Parathyroid adenoma (tissue), 2 donors: ENCODE data around the gene CDKL4.
"Not testable (repeated sequence)": the region's sequence is repeated elsewhere in the genome, so short reads cannot be mapped to it uniquely, and the experiment has no call there.

Experiments
- H2AFZ ChIP-seq: fragments of 300-600 bp; sonication (generic); one replicate; pipeline ENCODE4 v1.7.0; 2017; ENCODE audit warnings: antibody characterized with exemption, mild to moderate bottlenecking
- H3K27ac ChIP-seq: fragments of 300-600 bp; sonication (generic); one replicate; pipeline ENCODE4 v1.7.0; 2017
- H3K27me3 ChIP-seq: fragments of 300-600 bp; sonication (generic); one replicate; pipeline ENCODE4 v1.7.0; 2017; ENCODE audit warnings: low read length; ENCODE audit not compliant: control insufficient read depth, insufficient read depth
- H3K36me3 ChIP-seq: fragments of 300-600 bp; sonication (generic); one replicate; pipeline ENCODE4 v1.7.0; 2017; ENCODE audit warnings: low read length; ENCODE audit not compliant: control insufficient read depth, insufficient read depth
- H3K4me1 ChIP-seq: fragments of 300-600 bp; sonication (generic); one replicate; pipeline ENCODE4 v1.7.0; 2017; ENCODE audit warnings: control low read depth
- H3K4me2 ChIP-seq: fragments of 300-600 bp; sonication (generic); one replicate; pipeline ENCODE4 v1.7.0; 2017; ENCODE audit warnings: low read length
- H3K4me3 ChIP-seq: fragments of 300-600 bp; sonication (generic); one replicate; pipeline ENCODE4 v1.7.0; 2017; ENCODE audit warnings: low read depth, low read length
- H3K79me2 ChIP-seq: fragments of 300-600 bp; sonication (generic); one replicate; pipeline ENCODE4 v1.7.0; 2017; ENCODE audit warnings: control low read depth
- H3K9ac ChIP-seq: fragments of 300-600 bp; sonication (generic); one replicate; pipeline ENCODE4 v1.7.0; 2017; ENCODE audit warnings: mild to moderate bottlenecking
- H3K9me3 ChIP-seq: fragments of 300-600 bp; sonication (generic); one replicate; pipeline ENCODE4 v1.7.0; 2017; ENCODE audit warnings: low read length; ENCODE audit not compliant: control insufficient read depth
- CTCF ChIP-seq: fragments of 300-600 bp; sonication (generic); IDR thresholded peaks from one replicate; pipeline ENCODE4 v1.7.0; 2017; ENCODE audit warnings: antibody characterized with exemption, mild to moderate bottlenecking
- donor health status: primary hyperparathyroidism.

Gene CDKL4

DNA sequence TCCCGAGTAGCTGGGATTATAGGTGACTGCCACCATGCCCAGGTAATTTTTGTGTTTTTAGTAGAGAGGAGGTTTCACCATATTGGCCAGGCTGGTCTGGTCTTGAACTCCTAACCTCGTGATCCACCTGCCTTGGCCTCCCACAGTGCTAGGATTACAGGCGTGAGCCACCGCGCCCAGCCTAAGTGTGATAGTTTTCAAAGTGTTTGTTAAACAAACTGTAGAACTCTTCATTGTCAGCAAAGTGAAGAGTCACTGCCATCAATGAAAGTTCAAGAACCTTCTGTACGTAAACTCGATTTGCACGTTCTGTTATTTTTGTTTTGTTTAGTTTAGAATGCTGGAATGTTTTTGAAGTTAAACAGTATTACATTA lies 104.9 kb downstream of the CDKL4 start:
- no peaks in the 10 kb centered on the region for H3K36me3 ChIP-seq
- H3K27ac ChIP-seq, result no peak overlapping the region
- no peak overlapping the region for H3K4me2 ChIP-seq
- H3K4me3 ChIP-seq, result no peak overlapping the region
- no peaks in the 10 kb centered on the region for H3K79me2 ChIP-seq
- no peak for TF ChIP-seq CTCF
- no peak overlapping the region for H3K9ac ChIP-seq
- H2AFZ ChIP-seq, result no peak overlapping the region
- H3K9me3 ChIP-seq, result no peaks in the 10 kb centered on the region
- no peaks in the 10 kb centered on the region for H3K27me3 ChIP-seq
- peaks cover 15% of the 10 kb centered on the region for H3K4me1 ChIP-seq

- not testable (repeated sequence) for H2AFZ ChIP-seq, H3K79me2 ChIP-seq, H3K27me3 ChIP-seq, H3K9ac ChIP-seq, H3K27ac ChIP-seq, H3K9me3 ChIP-seq, H3K4me3 ChIP-seq, H3K4me2 ChIP-seq, H3K36me3 ChIP-seq
- H3K4me1 ChIP-seq, result peaks cover 15% of the 10 kb centered on the region
Observed at GRCh38 chr2:39138187-39138836, 105.5 kb downstream of the CDKL4 start.

GRCh38 chr2:39136799-39137198 lies 107.0 kb downstream of the CDKL4 start:
- H2AFZ ChIP-seq, result no peak overlapping the region
- H3K4me3 ChIP-seq, result no peak overlapping the region
- H3K27ac ChIP-seq, result no peak overlapping the region
- no peaks in the 10 kb centered on the region for H3K79me2 ChIP-seq
- no peaks in the 10 kb centered on the region for H3K36me3 ChIP-seq
- TF ChIP-seq CTCF, result no peak
- H3K27me3 ChIP-seq, result no peaks in the 10 kb centered on the region
- no peak overlapping the region for H3K4me2 ChIP-seq
- peaks cover 13% of the 10 kb centered on the region for H3K4me1 ChIP-seq
- no peak overlapping the region for H3K9ac ChIP-seq
- no peaks in the 10 kb centered on the region for H3K9me3 ChIP-seq

- no peaks in the 10 kb centered on the region for H3K27me3 ChIP-seq
- H3K36me3 ChIP-seq, result no peaks in the 10 kb centered on the region
- no peak overlapping the region for H3K4me2 ChIP-seq
- H3K9me3 ChIP-seq, result no peaks in the 10 kb centered on the region
- no peak overlapping the region for H3K4me3 ChIP-seq
- peaks cover 10% of the 10 kb centered on the region for H3K4me1 ChIP-seq
- H3K9ac ChIP-seq, result no peak overlapping the region
- no peak overlapping the region for H3K27ac ChIP-seq
- H3K79me2 ChIP-seq, result no peaks in the 10 kb centered on the region
- TF ChIP-seq CTCF, result no peak
- no peak overlapping the region for H2AFZ ChIP-seq
Observed at GRCh38 chr2:39135690-39136259, 108.0 kb downstream of the CDKL4 start.

DNA sequence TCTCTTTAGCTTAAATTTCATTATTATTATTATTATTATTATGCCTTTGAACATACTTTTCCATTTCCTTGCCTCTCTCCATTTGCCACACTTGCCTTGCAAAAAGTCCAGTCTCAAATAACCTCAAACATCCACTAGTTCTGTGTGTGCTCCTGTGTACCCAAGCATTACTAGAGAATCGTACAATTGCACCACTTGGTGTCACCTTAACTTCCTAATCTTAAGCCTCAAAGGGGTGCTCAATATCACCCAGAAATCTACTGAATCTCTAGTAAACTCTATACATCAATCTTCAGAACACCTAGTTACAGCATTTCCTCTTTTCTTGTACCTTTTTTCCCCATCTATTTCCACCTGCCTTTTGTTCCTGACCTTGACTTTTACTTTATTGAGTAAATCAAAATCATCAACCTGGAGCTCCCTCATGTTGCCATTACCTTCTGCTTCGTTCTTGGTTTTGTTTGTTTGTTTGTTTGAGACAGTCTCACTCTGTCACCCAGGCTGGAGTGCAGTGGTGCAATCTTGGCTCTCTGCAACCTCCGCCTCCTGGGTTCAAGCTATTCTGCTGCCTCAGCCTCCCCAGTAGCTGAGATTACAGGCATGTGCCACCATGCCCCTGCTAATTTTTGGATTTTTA lies 110.4 kb downstream of the CDKL4 start:
- TF ChIP-seq CTCF, result no peak
- Histone ChIP-seq H3K4me3 (no peak overlapping the region), H3K4me2 (no peak overlapping the region), H3K4me1 (no peaks in the 10 kb centered on the region), H3K79me2 (no peaks in the 10 kb centered on the region), H3K27me3 (no peaks in the 10 kb centered on the region), H2AFZ (no peak overlapping the region), H3K36me3 (no peaks in the 10 kb centered on the region), H3K27ac (no peak overlapping the region), H3K9me3 (no peaks in the 10 kb centered on the region), H3K9ac (no peak overlapping the region)
